Kidney (tissue), 14 donors: ENCODE measurements around the gene WNT7B. TPM values are rescaled to one million over a fixed set of nuclear protein-coding genes. Genes with fewer than 3 reads are reported as not detected.

Source experiments
- DNase-seq, 5 donors: peaks; one replicate each; pipeline ENCODE4 v3.0.0-alpha.2; 2013 to 2020
- FAIRE-seq: peaks from 2 replicates; lab custom pipeline; 2012; peaks lifted over from hg19 to GRCh38; lab: Jason Lieb, UNC
- H3K27ac ChIP-seq, 2 donors: one replicate each; pipeline ENCODE4 v1.7.0; 2013; ENCODE audit warnings: low read depth in 2 of 2, low read length in 2 of 2, inconsistent platforms in 1 of 2
- H3K27me3 ChIP-seq: one replicate; pipeline ENCODE4 v1.7.1; 2013; ENCODE audit warnings: low read length, inconsistent platforms; ENCODE audit not compliant: control insufficient read depth, insufficient read depth
- H3K36me3 ChIP-seq, 3 donors: one replicate each; pipeline versions ENCODE4 v1.7.0 to v1.7.1; 2013; ENCODE audit warnings: low read length in 3 of 3, control low read depth in 1 of 3, inconsistent platforms in 1 of 3; ENCODE audit not compliant: insufficient read depth in 3 of 3, control insufficient read depth in 2 of 3
- H3K4me1 ChIP-seq, 3 donors: one replicate each; pipeline versions ENCODE4 v1.7.0 to v1.7.1; 2013; ENCODE audit warnings: low read length in 3 of 3, inconsistent platforms in 1 of 3, low read depth in 1 of 3; ENCODE audit not compliant: control insufficient read depth in 2 of 3, insufficient read depth in 2 of 3
- H3K4me3 ChIP-seq, 3 donors: one replicate each; pipeline versions ENCODE4 v1.7.0 to v1.8.1; 2013; ENCODE audit warnings: low read length in 3 of 3, control low read depth in 1 of 3, inconsistent platforms in 1 of 3
- H3K9ac ChIP-seq, 3 donors: one replicate each; pipeline versions ENCODE4 v1.7.0 to v1.7.1; 2013; ENCODE audit warnings: low read length in 3 of 3, control low read depth in 1 of 3, inconsistent platforms in 1 of 3
- H3K9me3 ChIP-seq, 3 donors: one replicate each; pipeline versions ENCODE4 v1.7.0 to v1.7.1; 2013; ENCODE audit warnings: low read length in 3 of 3, control low read depth in 1 of 3, inconsistent platforms in 1 of 3; ENCODE audit not compliant: control insufficient read depth in 2 of 3, insufficient read depth in 1 of 3
- CTCF ChIP-seq: IDR thresholded peaks from 3 replicates; pipeline ENCODE4 v1.5.1; 2012; ENCODE audit warnings: mild to moderate bottlenecking, moderate library complexity, borderline replicate concordance; ENCODE audit not compliant: insufficient read depth; ENCODE audit errors: extremely low read depth
- intact Hi-C: fragments of 100-400 bp; cut with DNase I; formaldehyde crosslinking; loops from one replicate; pipeline ENCODE4 v1.11.1; 2022
- polyA plus RNA-seq: library from polyadenylated mRNA; stranded (reverse); fragments of 350-450 nt; fragmentation: Illumina TruSeq; extraction: RNeasy Lipid Tissue Mini Kit (QIAGEN cat#74804); gene quantifications from one replicate; pipeline ENCODE4 v1.2.3, GENCODE V29; 2014; ENCODE audit warnings: low read depth, low replicate concordance; ENCODE audit not compliant: insufficient read depth
- total RNA-seq: library from RNA; stranded (reverse); fragmentation: NEBNext Ultra II Directional; extraction: Animal tissue kit (Norgen Biotek cat#: 25700); gene quantifications from one replicate; pipeline ENCODE4 v1.2.1, GENCODE V29; 2021
- donor health status: control.
- donor health status: control.
- donor health status: control.
- donor health status: control.
- donor health status: control.
- donor health status: DM: yes; HTN: yes; CAD: no.
- donor health status: Normal renal cell carcinoma (clear cell type).

The WNT7B gene
- total and polyA plus RNA-seq, 2 donors from 2014 or later = 1.6 to 2.4 TPM

- no peaks in the 10 kb centered on the region for H3K36me3 ChIP-seq
- H3K9me3 ChIP-seq = peaks cover 0 to 7% (median 0%) of the 10 kb centered on the region in 3 donors
- DNase-seq (no peak), FAIRE-seq (no peak)
- no peak overlapping the region for H3K4me3 ChIP-seq
- H3K9ac ChIP-seq = no peak overlapping the region
- H3K4me1 ChIP-seq = no peaks in the 10 kb centered on the region
- no peak for TF ChIP-seq CTCF
- no peak overlapping the region for H3K27ac ChIP-seq
- no peaks in the 10 kb centered on the region for H3K27me3 ChIP-seq
- intact Hi-C loops = no loop called here
Measured at GRCh38 chr22:45914309-45914708, 62.7 kb downstream of the WNT7B start.

DNA sequence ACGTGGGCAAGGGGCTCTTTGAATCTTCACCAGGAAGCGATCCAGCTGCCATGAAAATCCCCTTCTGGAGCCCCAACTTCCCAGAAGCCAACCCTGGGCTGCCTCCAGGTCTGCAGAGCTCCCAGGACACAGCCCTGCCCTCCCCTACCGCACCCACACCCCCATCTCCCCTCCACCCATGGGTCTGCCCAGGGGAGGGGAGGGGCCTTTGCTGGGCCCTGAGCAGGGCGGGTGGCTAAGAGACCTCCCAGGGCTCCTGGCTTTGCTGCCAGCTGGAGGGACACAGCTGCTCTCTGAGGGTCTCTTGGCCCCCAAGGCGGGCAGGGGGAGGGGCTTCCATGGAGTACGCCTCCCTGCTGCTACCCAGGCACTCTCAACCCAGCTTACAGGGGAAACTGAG, 64.1 kb downstream of the WNT7B start:
- H3K4me1 ChIP-seq = no peaks in the 10 kb centered on the region
- H3K27ac ChIP-seq = no peak overlapping the region
- intact Hi-C loops = no loop called here
- H3K9me3 ChIP-seq = peaks cover 0 to 7% (median 0%) of the 10 kb centered on the region in 3 donors
- H3K9ac ChIP-seq = no peak overlapping the region
- no peak for TF ChIP-seq CTCF
- no peaks in the 10 kb centered on the region for H3K27me3 ChIP-seq
- DNase-seq (no peak), FAIRE-seq (no peak)
- H3K4me3 ChIP-seq = no peak overlapping the region
- H3K36me3 ChIP-seq = no peaks in the 10 kb centered on the region

GRCh38 chr22:45911601-45912271, 65.2 kb downstream of the WNT7B start:
- FAIRE-seq = no peak
- H3K27me3 ChIP-seq = no peaks in the 10 kb centered on the region
- H3K9me3 ChIP-seq = peaks cover 0 to 7% (median 0%) of the 10 kb centered on the region in 3 donors
- intact Hi-C loops = no loop called here
- H3K4me1 ChIP-seq = no peaks in the 10 kb centered on the region
- TF ChIP-seq CTCF = no peak
- no peaks in the 10 kb centered on the region for H3K36me3 ChIP-seq
- no peak overlapping the region for H3K27ac ChIP-seq
- no peak overlapping the region for H3K9ac ChIP-seq
- peak in 1 of 5 donors; percentile 89 for DNase-seq
- no peak overlapping the region for H3K4me3 ChIP-seq
